ENCODE results near the gene RPL32.

RPL32 gene

GRCh38 chr3:12809001-12809400, 32.4 kb downstream of the RPL32 start:
- no peak for TF ChIP-seq CTCF (IDR thresholded peaks at IDR 0.05)
- Histone ChIP-seq H3K9me3 (no peaks in the 10 kb centered on the region), H3K27ac (no peak overlapping the region), H3K4me3 (ENCODE audit: low read depth in 1 of 2, low read length in 1 of 2) (no peak overlapping the region), H3K4me1 (ENCODE audit: control insufficient read depth in 1 of 2, insufficient read depth in 1 of 2, low read depth in 1 of 2, low read length in 1 of 2) (peaks cover 5 to 9% of the 10 kb centered on the region in 2 experiments), H3K36me3 (no peaks in the 10 kb centered on the region), H3K27me3 (peaks cover 24% of the 10 kb centered on the region)

- peaks cover 24% of the 10 kb centered on the region for H3K27me3 ChIP-seq
- H3K27ac ChIP-seq, result no peak overlapping the region
- H3K9me3 ChIP-seq, result no peaks in the 10 kb centered on the region
- no peak overlapping the region for H3K4me3 ChIP-seq (ENCODE audit: low read depth in 1 of 2, low read length in 1 of 2)
- no peaks in the 10 kb centered on the region for H3K36me3 ChIP-seq
- H3K4me1 ChIP-seq (ENCODE audit: control insufficient read depth in 1 of 2, insufficient read depth in 1 of 2, low read depth in 1 of 2, low read length in 1 of 2), result peaks cover 5 to 9% of the 10 kb centered on the region in 2 experiments
- no peak for TF ChIP-seq CTCF (IDR thresholded peaks at IDR 0.05)
These were observed 32.8 kb downstream of the RPL32 start for GRCh38 chr3:12808587-12808986.

- Histone ChIP-seq H3K9me3 (no peaks in the 10 kb centered on the region), H3K4me1 (ENCODE audit: control insufficient read depth in 1 of 2, insufficient read depth in 1 of 2, low read depth in 1 of 2, low read length in 1 of 2) (peaks cover 5 to 9% of the 10 kb centered on the region in 2 experiments), H3K27ac (no peak overlapping the region), H3K4me3 (ENCODE audit: low read depth in 1 of 2, low read length in 1 of 2) (no peak overlapping the region), H3K36me3 (no peaks in the 10 kb centered on the region), H3K27me3 (peaks cover 24% of the 10 kb centered on the region)
- no peak for TF ChIP-seq CTCF (IDR thresholded peaks at IDR 0.05)
These were observed 33.6 kb downstream of the RPL32 start for GRCh38 chr3:12807601-12808359.

GRCh38 chr3:12807066-12807465, 34.3 kb downstream of the RPL32 start:
- H3K9me3 ChIP-seq, result no peaks in the 10 kb centered on the region
- H3K36me3 ChIP-seq, result no peaks in the 10 kb centered on the region
- no peak overlapping the region for H3K4me3 ChIP-seq (ENCODE audit: low read depth in 1 of 2, low read length in 1 of 2)
- peaks cover 5 to 9% of the 10 kb centered on the region in 2 experiments for H3K4me1 ChIP-seq (ENCODE audit: control insufficient read depth in 1 of 2, insufficient read depth in 1 of 2, low read depth in 1 of 2, low read length in 1 of 2)
- H3K27ac ChIP-seq, result no peak overlapping the region
- TF ChIP-seq CTCF (IDR thresholded peaks at IDR 0.05), result no peak
- H3K27me3 ChIP-seq, result peaks cover 24% of the 10 kb centered on the region

GRCh38 chr3:12803371-12803770, 38.0 kb downstream of the RPL32 start:
- no peak overlapping the region for H3K4me3 ChIP-seq (ENCODE audit: low read depth in 1 of 2, low read length in 1 of 2)
- H3K4me1 ChIP-seq (ENCODE audit: control insufficient read depth in 1 of 2, insufficient read depth in 1 of 2, low read depth in 1 of 2, low read length in 1 of 2), result no peaks in the 10 kb centered on the region
- H3K9me3 ChIP-seq, result no peaks in the 10 kb centered on the region
- H3K36me3 ChIP-seq, result no peaks in the 10 kb centered on the region
- peaks cover 14% of the 10 kb centered on the region for H3K27me3 ChIP-seq
- no peak for TF ChIP-seq CTCF (IDR thresholded peaks at IDR 0.05)
- no peak overlapping the region for H3K27ac ChIP-seq
